ENCODE measurements around the gene TMEM94.

DNA sequence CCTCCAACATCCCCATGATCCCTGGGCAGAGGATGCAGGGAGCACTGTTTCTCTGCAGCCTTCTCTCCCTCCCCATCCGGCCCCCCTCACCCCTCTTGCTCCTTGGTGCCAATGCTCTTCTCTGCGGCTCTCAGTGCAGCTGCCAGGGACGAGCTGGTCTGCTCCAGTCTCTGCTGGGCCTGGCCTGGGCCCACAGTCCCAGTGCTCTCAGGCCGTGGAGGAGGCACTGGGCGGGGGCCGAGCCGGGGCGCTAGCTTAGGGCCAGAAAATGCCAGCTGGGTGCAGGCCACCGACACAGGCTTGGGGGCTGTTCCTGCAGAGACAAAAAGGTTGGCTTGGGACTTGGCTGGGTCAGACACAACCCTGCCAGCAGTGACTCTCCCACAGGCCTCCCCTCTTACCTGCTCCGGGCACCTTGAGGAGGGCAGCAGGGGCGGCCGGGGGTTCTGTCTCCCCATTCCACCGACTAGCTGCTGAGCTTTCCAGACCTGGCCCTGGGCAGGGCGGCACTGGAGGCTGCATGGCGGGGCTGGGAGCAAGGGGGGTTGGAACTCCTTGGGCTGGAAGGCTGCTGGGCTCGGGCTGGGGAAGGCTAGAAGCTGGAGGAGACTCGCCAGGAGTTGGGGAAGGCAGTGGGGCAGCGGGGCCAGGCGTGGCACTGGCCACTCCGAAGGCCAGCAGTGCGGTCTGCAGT is 45.1 kb downstream of the TMEM94 start:
- TF ChIP-seq EZH2 (IDR thresholded peaks at IDR 0.05) (no peak), POLR2AphosphoS5 (IDR thresholded peaks at IDR 0.05; ENCODE audit: borderline replicate concordance, low read depth, low read length) (no peak; the same call in 1 of the 2 replicates)
